Uterus (tissue), 2 donors: ENCODE measurements around the gene TMEM92.

Experiments
- POLR2A ChIP-seq, 2 donors: fragments of 450-650 bp; IDR thresholded peaks; one replicate each; pipeline ENCODE4 v1.6.1; 2016; ENCODE audit warnings: antibody characterized with exemption in 2 of 2, mild to moderate bottlenecking in 1 of 2, moderate library complexity in 1 of 2
- TF ChIP-seq, protein P1 (sequence below), 4 experiments: fragments of 200-600 bp in 2 of 4; fragments of 450-650 bp in 2 of 4; sonication (generic) in 2 of 4; IDR thresholded peaks; one replicate each; pipeline ENCODE4 v1.5.1; 2016 to 2019; ENCODE audit warnings: antibody characterized with exemption in 4 of 4, mild to moderate bottlenecking in 2 of 4, moderate library complexity in 1 of 4

DNA sequence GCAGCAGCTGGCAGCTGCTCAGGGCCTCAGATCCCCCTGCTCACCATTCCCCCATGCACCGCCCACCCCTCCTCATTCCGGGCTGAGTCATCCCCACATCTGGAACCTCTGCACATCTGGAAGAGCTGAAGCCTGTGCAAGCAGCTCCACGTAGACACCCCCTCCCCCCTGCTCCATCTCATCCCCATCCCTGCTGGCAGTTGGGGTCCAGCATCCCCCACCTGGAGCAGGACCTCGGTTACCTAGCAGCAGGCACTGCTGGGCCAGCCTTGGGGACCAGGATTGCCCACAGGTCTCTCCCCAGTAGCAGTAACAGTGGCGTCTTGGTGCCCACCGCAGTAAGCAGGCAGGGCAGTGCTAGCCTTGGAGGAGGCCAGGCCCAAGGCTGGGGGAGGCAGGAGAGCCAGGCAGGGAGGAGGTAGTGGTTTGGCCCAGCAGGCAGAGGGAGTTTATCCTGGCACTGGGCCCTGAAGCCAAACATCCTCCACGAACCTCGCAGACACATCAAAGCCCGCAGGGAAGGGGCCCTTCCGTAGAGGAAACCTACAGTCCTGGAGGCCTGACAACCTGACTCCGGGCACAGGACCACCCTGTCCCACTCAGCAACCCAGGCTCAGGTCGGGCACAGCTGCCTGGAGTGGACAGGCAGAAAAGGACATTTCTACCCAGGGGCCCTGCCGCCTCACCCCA lies 7.7 kb upstream of the TMEM92 start:
- TF ChIP-seq, protein P1, sequence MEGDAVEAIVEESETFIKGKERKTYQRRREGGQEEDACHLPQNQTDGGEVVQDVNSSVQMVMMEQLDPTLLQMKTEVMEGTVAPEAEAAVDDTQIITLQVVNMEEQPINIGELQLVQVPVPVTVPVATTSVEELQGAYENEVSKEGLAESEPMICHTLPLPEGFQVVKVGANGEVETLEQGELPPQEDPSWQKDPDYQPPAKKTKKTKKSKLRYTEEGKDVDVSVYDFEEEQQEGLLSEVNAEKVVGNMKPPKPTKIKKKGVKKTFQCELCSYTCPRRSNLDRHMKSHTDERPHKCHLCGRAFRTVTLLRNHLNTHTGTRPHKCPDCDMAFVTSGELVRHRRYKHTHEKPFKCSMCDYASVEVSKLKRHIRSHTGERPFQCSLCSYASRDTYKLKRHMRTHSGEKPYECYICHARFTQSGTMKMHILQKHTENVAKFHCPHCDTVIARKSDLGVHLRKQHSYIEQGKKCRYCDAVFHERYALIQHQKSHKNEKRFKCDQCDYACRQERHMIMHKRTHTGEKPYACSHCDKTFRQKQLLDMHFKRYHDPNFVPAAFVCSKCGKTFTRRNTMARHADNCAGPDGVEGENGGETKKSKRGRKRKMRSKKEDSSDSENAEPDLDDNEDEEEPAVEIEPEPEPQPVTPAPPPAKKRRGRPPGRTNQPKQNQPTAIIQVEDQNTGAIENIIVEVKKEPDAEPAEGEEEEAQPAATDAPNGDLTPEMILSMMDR (IDR thresholded peaks at IDR 0.05) = peak in 2 of 4 experiments; percentile 12 to 25
- no peak for TF ChIP-seq POLR2A (IDR thresholded peaks at IDR 0.05)
